Esophagus muscularis mucosa (tissue), 4 donors: ENCODE results near the gene ADD2. TPM values are rescaled to one million over a fixed set of nuclear protein-coding genes. Genes with fewer than 3 reads are reported as not detected.

Source experiments
- DNase-seq: peaks from one replicate; pipeline ENCODE4 v3.0.0-alpha.2; 2017; ENCODE audit errors: extremely low spot score
- H3K27ac ChIP-seq, 4 donors: fragments of 200-600 bp; sonication (generic); replicated peaks in 1 of 4; 1 replicate in 3 of 4; 2 replicates in 1 of 4; pipeline ENCODE4 v1.5.1; 2016 to 2019; ENCODE audit warnings: mild to moderate bottlenecking in 1 of 4
- H3K27me3 ChIP-seq, 4 donors: fragments of 200-600 bp; sonication (generic); one replicate each; pipeline versions ENCODE4 v1.5.1 to v1.6.0; 2016 to 2019
- H3K36me3 ChIP-seq, 4 donors: fragments of 200-600 bp; sonication (generic); one replicate each; pipeline ENCODE4 v1.5.1; 2016 to 2019
- H3K4me1 ChIP-seq, 4 donors: fragments of 200-600 bp; sonication (generic); one replicate each; pipeline ENCODE4 v1.5.1; 2016 to 2019
- H3K4me3 ChIP-seq, 4 donors: fragments of 200-600 bp; sonication (generic); 1 replicate in 2 of 4; 2 replicates in 2 of 4; pipeline ENCODE4 v1.5.1; 2016 to 2019; ENCODE audit warnings: mild to moderate bottlenecking in 4 of 4, moderate library complexity in 1 of 4
- H3K9me3 ChIP-seq, 4 donors: fragments of 200-600 bp; sonication (generic); 1 replicate in 3 of 4; 2 replicates in 1 of 4; pipeline ENCODE4 v1.5.1; 2016 to 2019
- EP300 ChIP-seq: sonication (generic); formaldehyde crosslinking; IDR thresholded peaks from one replicate; pipeline ENCODE4 v1.6.1; 2017; ENCODE audit warnings: antibody characterized with exemption
- POLR2A ChIP-seq: fragments of 450-650 bp; IDR thresholded peaks from one replicate; pipeline ENCODE4 v1.6.1; 2017; ENCODE audit warnings: antibody characterized with exemption, moderate library complexity, mild to moderate bottlenecking, low read depth
- POLR2AphosphoS5 ChIP-seq, 2 donors: sonication (generic); formaldehyde crosslinking; IDR thresholded peaks; one replicate each; pipeline ENCODE4 v1.6.1; 2017; ENCODE audit warnings: antibody characterized with exemption in 2 of 2
- WGBS: methylation state at CpG from one replicate; pipeline ENCODE4 v1.1.5; 2018; 5-methylcytosine and 5-hydroxymethylcytosine counted together
- intact Hi-C: fragments of 100-400 bp; cut with DNase I; formaldehyde crosslinking; loops from one replicate; pipeline ENCODE4 v1.15.1; 2023
- total RNA-seq, 4 donors: library from RNA; depleted of rRNA; stranded (reverse); fragments of >200 nt; gene quantifications; one replicate each; pipeline versions ENCODE4 v1.1.0 to v1.2.1, GENCODE V29; 2016
- TF ChIP-seq, protein P1 (sequence below), 3 experiments: fragments of 200-600 bp in 2 of 3; fragments of 450-650 bp in 1 of 3; sonication (generic) in 2 of 3; IDR thresholded peaks; one replicate each; pipeline ENCODE4 v1.5.1; 2017 to 2019; ENCODE audit warnings: antibody characterized with exemption in 3 of 3, mild to moderate bottlenecking in 2 of 3, moderate library complexity in 1 of 3

ADD2 gene
- total RNA-seq, 4 donors from 2014 or later = 2.5 to 8.6 (median 5.0) TPM

DNA sequence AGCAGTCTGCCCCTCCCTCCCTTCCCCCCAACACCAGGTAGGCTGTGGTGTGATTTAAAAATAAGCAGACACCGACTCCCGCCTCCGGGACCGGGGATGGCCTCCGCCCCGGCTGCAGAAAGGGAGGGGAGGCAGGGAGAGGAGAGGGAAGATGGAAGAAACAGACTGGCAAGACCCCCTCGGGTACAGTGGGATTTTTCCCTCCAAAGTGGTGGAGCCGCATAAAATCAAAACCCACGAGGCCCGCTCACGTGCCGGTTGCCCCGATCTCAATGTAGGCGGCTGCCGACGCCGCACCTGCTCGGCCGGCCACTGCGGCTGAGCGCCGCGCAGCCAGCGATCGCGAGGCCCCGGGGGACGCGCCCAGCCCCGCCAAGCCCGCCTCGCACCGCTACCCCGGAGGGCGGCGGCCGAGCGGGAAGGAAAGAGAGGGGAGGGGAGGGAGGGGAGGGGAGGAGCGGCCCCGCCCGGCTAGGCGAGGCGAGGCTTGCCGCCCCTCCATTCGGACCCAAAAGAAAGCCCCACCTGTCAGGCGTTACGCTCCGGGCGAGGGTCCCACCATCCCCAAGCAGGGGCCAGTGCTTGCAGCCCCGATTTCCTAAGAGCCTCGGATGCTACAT, 811 bp downstream of the ADD2 start:
- no peaks in the 10 kb centered on the region for H3K36me3 ChIP-seq
- no peaks in the 10 kb centered on the region for H3K9me3 ChIP-seq
- peaks cover 0 to 72% (median 16%) of the 10 kb centered on the region in 4 donors for H3K27me3 ChIP-seq
- TF ChIP-seq POLR2AphosphoS5 (IDR thresholded peaks at IDR 0.05) (no peak), POLR2A (no peak), EP300 (no peak)
- TF ChIP-seq, protein P1, sequence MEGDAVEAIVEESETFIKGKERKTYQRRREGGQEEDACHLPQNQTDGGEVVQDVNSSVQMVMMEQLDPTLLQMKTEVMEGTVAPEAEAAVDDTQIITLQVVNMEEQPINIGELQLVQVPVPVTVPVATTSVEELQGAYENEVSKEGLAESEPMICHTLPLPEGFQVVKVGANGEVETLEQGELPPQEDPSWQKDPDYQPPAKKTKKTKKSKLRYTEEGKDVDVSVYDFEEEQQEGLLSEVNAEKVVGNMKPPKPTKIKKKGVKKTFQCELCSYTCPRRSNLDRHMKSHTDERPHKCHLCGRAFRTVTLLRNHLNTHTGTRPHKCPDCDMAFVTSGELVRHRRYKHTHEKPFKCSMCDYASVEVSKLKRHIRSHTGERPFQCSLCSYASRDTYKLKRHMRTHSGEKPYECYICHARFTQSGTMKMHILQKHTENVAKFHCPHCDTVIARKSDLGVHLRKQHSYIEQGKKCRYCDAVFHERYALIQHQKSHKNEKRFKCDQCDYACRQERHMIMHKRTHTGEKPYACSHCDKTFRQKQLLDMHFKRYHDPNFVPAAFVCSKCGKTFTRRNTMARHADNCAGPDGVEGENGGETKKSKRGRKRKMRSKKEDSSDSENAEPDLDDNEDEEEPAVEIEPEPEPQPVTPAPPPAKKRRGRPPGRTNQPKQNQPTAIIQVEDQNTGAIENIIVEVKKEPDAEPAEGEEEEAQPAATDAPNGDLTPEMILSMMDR (IDR thresholded peaks at IDR 0.05) = no peak
- peak overlapping the region in 1 of 4 donors; percentile 43 for H3K27ac ChIP-seq
- 1% methylated on average over 33 of the region's 51 CpGs for WGBS
- intact Hi-C loops = no loop called here
- peaks cover 14 to 22% (median 17%) of the 10 kb centered on the region in 4 donors for H3K4me1 ChIP-seq
- H3K4me3 ChIP-seq = peak overlapping the region; percentile 47 to 56 (median 51)
- DNase-seq = no peak

DNA sequence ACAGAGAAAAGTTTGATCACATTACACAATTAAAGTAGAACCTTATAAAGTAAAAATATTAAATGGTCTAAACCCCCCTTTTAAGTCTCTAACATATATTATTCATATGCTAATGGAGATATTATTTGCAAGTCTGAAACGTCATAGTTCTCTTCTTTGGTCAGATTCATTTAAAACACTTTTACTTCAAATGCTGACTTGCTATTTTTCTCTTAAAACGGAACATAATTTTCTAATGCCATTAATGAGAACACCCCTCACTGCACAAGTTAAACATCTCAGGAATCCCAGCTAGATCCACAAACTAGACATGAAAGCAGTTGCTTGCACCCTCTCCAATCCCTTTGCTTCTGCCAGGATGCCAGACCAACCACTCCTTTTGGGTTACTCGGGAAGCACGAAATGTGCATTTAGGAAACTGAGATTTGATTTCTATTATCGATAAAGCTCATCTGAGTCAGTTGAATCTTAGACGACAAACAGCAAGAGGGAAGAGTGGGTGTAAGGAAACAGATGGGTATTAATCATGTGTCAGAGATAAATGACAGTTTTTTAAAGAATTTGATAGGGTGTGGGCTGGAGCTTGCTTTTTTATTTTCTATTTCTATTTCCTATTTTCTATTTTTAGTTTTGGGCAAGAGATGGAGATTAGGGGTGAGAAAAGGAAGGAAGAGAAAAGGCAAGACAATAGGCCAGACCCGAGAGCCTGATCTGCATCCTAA, 1.5 kb downstream of the ADD2 start:
- intact Hi-C loops = no loop called here
- no peak overlapping the region for H3K27ac ChIP-seq
- peaks cover 0 to 66% (median 16%) of the 10 kb centered on the region in 4 donors for H3K27me3 ChIP-seq
- WGBS = 29% methylated on average over 7 of the region's 7 CpGs
- peaks cover 14 to 22% (median 17%) of the 10 kb centered on the region in 4 donors for H3K4me1 ChIP-seq
- H3K36me3 ChIP-seq = no peaks in the 10 kb centered on the region
- no peak for DNase-seq
- no peak for TF ChIP-seq EP300
- TF ChIP-seq, protein P1 (IDR thresholded peaks at IDR 0.05) = no peak
- no peak for TF ChIP-seq POLR2A
- no peak for TF ChIP-seq POLR2AphosphoS5 (IDR thresholded peaks at IDR 0.05)
- H3K9me3 ChIP-seq = no peaks in the 10 kb centered on the region
- H3K4me3 ChIP-seq = peak overlapping the region; percentile 47 to 56 (median 51)

DNA sequence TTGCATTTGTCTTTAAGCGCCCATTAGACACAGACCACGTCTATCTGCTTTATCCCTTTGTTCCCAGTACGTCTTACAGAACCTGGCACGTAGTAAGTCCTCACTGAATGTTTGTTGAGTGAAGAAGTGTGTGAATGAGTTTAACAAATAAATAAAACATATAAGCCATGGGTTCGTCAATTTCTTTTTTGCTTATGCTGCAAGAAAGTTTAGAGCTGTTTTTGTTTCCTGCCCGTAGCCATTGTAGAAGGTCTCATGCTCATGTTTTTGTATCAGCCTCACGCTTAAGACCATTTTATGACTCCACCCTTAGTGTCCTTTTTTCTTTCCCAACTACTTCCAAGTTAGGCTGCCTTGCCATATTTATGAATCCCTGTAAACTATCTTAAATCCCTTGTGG, 2.5 kb downstream of the ADD2 start:
- no peak for DNase-seq
- intact Hi-C loops = no loop called here
- H3K36me3 ChIP-seq = no peaks in the 10 kb centered on the region
- TF ChIP-seq, protein P1 (IDR thresholded peaks at IDR 0.05) = no peak
- TF ChIP-seq POLR2AphosphoS5 (IDR thresholded peaks at IDR 0.05) (no peak), POLR2A (no peak), EP300 (no peak)
- no peaks in the 10 kb centered on the region for H3K9me3 ChIP-seq
- peaks cover 0 to 64% (median 16%) of the 10 kb centered on the region in 4 donors for H3K27me3 ChIP-seq
- H3K4me1 ChIP-seq = peaks cover 14 to 22% (median 17%) of the 10 kb centered on the region in 4 donors
- no peak overlapping the region for H3K4me3 ChIP-seq
- H3K27ac ChIP-seq = no peak overlapping the region
- WGBS = 86% methylated on average over 7 of the region's 7 CpGs

DNA sequence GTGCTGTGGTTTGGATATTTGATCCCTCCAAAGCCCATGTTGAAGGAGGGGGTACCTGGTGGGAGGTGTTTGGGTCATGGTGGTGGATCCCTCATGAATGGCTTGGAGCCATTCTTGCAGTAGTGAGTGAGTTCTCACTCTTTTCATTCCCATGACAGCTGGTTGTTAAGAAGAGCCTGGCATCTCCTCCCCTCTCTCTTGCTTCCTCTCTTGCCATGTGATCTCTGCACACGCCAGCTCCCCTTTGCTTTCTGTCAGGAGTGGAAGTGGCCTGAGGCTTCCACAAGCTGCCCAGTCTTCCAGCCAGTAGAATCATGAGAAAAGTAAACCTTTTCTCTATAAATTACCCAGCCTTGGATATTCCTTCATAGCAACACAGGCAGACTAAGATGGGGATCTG, 8.6 kb downstream of the ADD2 start:
- Histone ChIP-seq H3K27ac (no peak overlapping the region), H3K4me1 (no peaks in the 10 kb centered on the region), H3K36me3 (no peaks in the 10 kb centered on the region), H3K27me3 (peaks cover 0 to 42% (median 1%) of the 10 kb centered on the region in 4 donors), H3K9me3 (no peaks in the 10 kb centered on the region), H3K4me3 (no peak overlapping the region)
- no peak for DNase-seq
- 78% methylated on average over 1 of the region's 1 CpG for WGBS
- intact Hi-C loops = no loop called here
- TF ChIP-seq POLR2AphosphoS5 (IDR thresholded peaks at IDR 0.05) = no peak
- no peak for TF ChIP-seq POLR2A
- TF ChIP-seq, protein P1 (IDR thresholded peaks at IDR 0.05) = no peak
- no peak for TF ChIP-seq EP300
